Fibroblast of mammary gland (primary cell): Measurements from ENCODE around the gene PIF1.

Experiments used
- DNase-seq: peaks from one replicate; pipeline ENCODE4 v3.0.0-alpha.2; 2010; ENCODE audit warnings: low read depth
- H3K4me3 ChIP-seq: 2 replicates; pipeline ENCODE4 v1.5.1; 2011; ENCODE audit warnings: low read depth, mild to moderate bottlenecking, low read length, moderate library complexity; ENCODE audit not compliant: control insufficient read depth
- CTCF ChIP-seq: conservative IDR thresholded peaks from 2 replicates; pipeline ENCODE4 v1.5.1; 2011; ENCODE audit warnings: low read depth, low read length, inconsistent platforms; ENCODE audit not compliant: control insufficient read depth, insufficient read depth

PIF1 gene

DNA sequence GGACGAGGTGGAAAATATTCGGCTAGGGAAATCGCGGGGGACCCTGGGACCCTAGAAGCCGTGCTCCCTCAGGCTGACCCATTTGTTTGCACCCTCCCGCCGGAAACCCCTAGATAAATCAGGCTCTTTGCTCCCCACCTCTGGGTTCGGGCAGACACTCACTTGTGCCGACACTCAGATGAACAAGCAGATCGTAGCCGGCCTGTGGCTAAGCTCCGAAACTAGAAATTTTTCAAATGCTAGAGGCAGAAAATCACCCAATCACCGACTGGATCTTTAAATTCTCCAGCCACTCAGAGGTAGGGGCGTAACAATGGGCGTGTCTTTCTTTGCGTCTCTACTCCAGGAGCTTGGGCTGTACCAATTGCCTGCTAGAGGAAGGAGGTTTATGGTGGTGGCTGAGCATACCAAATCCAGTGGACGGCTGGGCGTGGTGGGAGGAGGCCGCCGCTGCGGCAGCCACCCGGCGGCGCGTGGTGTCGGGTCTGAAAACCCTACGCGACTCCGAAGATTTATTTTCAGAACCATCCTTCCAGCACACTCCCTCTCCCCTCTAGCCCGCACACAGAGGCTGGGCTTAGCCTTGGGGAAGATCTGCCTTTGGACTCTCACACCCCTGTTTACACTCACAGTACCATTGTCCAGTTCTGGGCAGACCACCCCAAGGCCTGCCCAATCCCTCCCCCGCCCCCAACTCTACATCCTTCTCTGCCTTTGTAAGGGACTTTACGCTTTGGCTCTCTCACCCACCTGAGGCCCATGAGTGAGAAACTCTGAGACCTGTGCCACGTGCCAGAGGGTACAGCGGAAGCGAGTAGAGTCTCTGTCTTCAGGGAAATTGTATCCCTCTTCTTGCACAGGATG lies at the start of gene PIF1:
PIF1 (minus strand) TSS at position 217 of the 864 bp plus-strand sequence. CDS start 1,312 bp downstream, outside the sequence.
- TF ChIP-seq CTCF, result no peak

DNA sequence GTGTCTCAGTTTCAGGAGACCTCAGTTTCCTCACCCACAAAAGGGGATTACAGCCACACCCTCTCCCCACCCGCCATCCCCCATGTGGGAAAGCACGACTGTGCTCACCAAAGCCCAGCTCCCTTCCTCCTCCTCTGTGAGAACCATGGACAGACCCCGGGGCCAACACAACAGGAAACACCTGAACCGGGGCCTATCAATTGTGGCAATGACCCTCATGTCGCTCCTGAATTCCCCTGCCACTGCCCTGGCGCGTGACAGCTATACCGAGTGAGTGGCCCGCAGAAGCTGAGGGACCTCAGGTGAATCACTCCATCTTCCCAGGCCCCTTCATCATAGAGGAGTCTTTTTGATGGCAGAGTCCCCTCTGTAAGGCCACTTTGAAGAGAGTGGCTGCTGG lies 44.9 kb upstream of the PIF1 start:
- no peak overlapping the region for H3K4me3 ChIP-seq
- no peak for DNase-seq
- TF ChIP-seq CTCF, result no peak

More for the DNA sequence above, at the start of gene PIF1:
- DNase-seq, result peak; percentile 99
- peak within 1 kb of the TSS; percentile 91 for H3K4me3 ChIP-seq

GRCh38 chr15:64869501-64869900 lies 44.1 kb upstream of the PIF1 start:
- TF ChIP-seq CTCF, result no peak

GRCh38 chr15:64865998-64866520 lies 40.6 kb upstream of the PIF1 start:
- peak; percentile 75 for DNase-seq
- no peak for TF ChIP-seq CTCF
- H3K4me3 ChIP-seq, result no peak overlapping the region

More at GRCh38 chr15:64869501-64869900, 44.1 kb upstream of the PIF1 start:
- DNase-seq, result no peak
- no peak overlapping the region for H3K4me3 ChIP-seq

DNA sequence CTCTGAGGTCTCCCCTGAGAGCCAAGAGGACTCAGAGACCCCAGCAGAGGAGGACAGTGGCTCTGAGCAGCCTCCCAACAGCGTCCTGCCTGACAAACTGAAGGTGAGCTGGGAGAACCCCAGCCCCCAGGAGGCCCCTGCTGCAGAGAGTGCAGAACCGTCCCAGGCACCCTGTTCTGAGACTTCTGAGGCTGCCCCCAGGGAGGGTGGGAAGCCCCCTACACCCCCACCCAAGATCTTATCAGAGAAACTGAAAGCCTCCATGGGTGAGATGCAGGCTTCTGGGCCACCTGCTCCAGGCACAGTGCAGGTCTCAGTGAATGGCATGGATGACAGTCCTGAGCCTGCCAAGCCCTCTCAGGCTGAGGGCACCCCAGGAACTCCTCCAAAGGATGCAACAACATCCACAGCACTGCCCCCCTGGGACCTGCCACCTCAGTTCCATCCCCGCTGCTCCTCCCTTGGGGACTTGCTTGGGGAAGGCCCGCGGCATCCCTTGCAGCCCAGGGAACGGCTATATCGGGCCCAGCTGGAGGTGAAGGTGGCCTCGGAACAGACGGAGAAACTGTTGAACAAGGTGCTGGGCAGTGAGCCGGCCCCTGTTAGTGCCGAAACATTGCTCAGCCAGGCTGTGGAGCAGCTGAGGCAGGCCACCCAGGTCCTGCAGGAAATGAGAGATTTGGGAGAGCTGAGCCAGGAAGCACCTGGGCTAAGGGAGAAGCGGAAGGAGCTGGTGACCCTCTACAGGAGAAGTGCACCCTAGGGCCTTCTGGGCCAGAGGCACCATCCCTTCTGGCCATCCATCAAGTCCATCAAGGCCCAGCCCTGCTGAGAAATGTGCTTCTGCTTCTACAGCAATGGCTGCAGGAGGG lies 39.9 kb upstream of the PIF1 start:
- no peak for TF ChIP-seq CTCF
- no peak overlapping the region for H3K4me3 ChIP-seq
- DNase-seq, result no peak

DNA sequence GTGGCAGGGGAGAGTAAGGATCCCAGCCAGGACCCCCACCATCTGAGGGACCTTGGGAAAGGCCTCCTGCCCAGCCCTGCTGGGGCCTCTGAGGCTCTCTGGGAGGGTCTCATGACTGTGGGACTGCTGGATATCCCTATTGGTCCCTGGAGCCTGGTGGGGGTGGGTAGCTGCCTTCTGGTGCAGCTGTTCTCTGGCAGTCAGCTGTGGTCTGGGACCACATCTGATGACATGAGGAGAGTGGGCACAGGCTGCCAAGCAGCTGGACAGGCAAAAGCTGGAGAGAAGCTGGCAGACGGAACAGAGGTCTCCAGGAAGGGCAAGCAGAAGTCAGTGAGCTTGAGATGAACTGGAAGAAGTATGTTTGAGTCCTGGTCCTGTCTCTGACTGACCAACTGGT lies 38.6 kb upstream of the PIF1 start:
- DNase-seq, result no peak
- no peak for TF ChIP-seq CTCF
- no peak overlapping the region for H3K4me3 ChIP-seq
